Amniotic stem cell (primary cell): Measurements from ENCODE around the gene AHCYL2.
"Not testable (repeated sequence)": the region's sequence is repeated elsewhere in the genome, so short reads cannot be mapped to it uniquely, and the experiment has no call there.

ENCODE experiments used
- DNase-seq: peaks from one replicate; lab custom pipeline; 2025; lab: John Stamatoyannopoulos, UW

AHCYL2 gene

GRCh38 chr7:129354428-129355157, 129.8 kb downstream of the AHCYL2 start:
- DNase-seq: no peak

DNA sequence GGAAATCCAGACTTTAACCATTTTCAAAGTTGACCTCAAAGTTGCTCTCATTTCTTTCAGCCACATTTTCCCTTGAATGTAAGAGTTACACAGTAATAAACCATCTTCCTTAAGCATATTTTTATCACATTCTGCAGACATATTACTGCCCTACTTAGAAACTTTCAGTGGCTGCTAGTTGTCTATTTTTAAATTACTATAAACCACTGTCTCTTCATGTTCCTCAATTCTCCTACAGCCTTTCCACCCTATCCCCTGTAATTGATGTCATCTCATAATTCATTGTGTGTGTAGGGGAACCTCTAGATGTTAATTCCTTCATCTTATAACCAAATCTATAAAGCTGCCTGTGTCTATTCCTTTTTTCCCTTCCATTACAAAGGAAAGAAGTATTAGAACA, 131.3 kb downstream of the AHCYL2 start:
- DNase-seq: no peak

DNA sequence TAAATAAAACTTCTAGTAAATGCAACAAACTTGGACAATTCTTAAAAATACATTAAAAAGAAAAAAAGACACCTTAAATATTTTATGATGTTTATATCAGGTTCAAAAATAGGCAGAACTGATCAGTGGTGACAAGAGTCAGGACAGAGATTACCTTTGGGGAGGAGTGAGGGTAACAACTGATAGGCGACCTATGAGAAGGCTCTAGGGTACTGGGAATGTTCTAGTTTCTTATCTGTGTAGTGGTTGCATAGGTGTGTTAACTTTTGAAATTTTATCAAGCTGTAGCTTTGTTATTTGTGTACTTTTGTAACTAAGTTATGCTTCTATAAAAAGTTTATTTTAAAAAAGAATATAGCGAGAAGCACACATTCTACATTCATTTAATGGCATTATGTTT, 134.3 kb downstream of the AHCYL2 start:
- DNase-seq: no peak

DNA sequence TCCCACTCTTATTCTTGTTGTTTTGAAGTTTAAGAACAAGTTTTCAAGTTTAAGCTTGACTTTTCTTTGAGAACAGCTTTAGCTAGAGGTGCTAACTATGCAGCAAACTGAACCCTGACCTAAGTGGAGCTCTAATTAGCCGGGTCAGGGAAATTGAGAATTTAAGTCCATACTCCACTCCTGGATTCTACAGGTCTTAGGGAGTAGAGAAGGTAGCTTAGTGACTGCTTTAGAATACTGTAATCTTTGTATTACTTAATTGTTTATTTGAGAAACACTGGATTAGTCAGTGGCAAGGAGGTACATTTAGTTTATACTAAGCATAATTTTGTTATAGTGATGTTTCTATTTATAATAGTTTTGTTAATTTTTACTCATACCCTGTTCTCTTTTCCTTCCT, 134.8 kb downstream of the AHCYL2 start:
- no peak for DNase-seq

- no peak for DNase-seq
Measured at GRCh38 chr7:129361771-129362170, 136.9 kb downstream of the AHCYL2 start.

DNA sequence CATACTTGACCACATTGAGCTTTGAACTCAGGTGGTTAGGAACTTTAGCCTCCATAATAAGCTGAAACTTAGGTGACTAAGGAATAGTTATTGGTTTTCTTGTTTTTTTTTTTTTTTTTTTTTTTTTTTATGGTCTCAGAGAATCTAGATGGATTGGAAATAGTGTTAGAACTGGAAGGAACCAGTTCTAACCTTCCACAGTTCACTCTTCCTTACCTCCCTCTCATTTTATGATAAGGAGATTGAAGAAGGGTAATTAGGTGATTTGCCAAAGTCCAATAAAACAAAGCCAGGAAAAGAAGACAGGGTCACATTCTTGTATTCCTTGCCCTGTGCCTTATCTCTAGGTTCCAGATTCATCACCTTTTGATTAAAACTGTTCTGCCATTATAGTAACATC, 137.7 kb downstream of the AHCYL2 start:
- no peak for DNase-seq

GRCh38 chr7:129367349-129367699, 142.5 kb downstream of the AHCYL2 start:
- DNase-seq: no peak

GRCh38 chr7:129367700-129368388, 143.0 kb downstream of the AHCYL2 start:
- DNase-seq: peak; percentile 47

GRCh38 chr7:129368389-129368986, 143.7 kb downstream of the AHCYL2 start:
- DNase-seq: no peak

DNA sequence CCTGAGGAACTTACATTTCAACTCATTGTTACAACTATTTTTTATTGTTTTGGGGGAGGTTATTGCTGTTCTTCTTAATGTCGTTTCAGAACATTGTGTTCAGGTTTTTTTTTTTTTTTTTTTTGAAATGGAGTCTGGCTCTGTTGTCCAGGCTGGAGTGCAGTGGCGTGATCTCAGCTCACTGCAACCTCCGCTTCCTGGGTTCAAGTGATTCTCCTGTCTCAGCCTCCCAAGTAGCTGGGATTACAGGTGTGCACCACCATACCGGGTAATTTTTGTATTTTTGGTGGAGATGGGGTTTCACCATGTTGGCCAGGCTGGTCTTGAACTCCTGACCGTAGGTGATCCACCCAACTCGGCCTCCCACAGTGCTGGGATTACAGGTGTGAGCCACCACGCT, 144.6 kb downstream of the AHCYL2 start:
- DNase-seq: not testable (repeated sequence)

DNA sequence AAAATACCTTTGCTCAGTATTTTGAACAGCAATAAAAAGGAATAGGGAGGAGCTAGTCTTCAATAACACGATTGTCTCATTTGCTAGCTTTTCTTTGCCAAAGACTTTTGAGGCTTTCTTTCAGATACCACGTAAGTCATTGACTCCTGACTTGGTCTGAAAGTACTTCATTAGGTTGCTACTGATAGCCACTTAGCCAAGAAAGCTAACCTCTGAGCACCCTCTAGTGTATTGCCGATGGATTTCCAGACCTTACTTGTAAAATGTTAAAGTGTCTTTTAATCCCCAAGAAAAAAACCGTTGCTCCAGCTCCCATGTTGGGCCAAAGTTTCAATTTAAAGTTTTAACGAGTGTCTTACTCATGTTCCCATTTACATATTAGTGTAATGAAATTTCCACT, 146.0 kb downstream of the AHCYL2 start:
- no peak for DNase-seq

DNA sequence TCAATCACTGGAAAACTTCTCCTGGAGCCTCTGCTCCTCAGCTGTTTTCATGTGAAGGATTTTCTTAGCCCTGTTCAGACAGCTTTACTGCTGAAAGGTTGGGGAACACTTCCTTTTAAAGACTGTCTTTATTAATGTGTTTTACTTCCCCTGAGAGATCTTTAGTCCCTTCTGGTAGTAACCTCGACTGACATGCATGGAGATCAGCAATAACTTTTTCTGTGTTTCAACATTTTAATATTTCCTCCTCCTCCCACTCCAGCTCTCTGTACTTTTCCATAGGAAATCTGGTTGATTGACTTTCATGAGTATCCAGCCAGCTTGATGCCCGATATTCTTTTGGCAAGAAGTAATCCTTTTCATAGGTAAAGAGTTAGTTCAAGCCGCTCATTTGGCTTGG, 146.7 kb downstream of the AHCYL2 start:
- DNase-seq: no peak

DNA sequence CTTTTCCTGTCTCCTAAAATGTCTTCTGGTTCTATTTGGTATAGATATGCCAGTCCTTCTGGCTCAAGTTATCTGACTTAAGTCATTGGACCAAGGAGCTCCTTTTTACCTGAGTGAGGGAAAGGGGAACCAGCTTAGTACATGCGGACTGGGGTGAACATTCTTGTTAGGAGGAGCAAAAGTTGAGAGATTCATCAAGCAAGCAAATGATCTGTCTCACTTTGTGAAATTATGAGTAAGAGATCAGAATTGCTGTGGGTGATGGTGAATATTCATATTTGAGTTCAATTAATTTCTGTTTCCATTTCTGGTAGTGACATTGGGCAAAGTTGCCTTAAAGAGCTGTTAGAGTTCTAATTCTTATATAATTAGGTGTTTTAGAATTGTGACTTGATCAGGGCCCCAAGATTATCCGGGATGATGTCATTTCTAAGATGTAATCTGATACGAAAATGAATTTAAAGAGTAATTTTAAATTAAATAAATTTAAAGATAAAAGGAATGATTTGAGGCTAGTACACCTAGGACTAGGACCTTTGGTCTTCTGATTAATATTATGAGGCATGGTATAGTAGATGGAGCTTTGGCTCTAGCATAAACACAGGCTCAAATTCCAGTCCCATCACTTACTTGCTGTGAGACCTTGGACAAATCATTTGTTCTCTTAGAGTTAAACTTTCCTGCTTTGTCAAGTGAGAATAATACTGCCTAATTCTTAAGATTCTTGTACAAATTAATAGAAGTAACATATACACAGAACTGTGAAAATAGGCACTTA, 149.0 kb downstream of the AHCYL2 start:
- DNase-seq: no peak

DNA sequence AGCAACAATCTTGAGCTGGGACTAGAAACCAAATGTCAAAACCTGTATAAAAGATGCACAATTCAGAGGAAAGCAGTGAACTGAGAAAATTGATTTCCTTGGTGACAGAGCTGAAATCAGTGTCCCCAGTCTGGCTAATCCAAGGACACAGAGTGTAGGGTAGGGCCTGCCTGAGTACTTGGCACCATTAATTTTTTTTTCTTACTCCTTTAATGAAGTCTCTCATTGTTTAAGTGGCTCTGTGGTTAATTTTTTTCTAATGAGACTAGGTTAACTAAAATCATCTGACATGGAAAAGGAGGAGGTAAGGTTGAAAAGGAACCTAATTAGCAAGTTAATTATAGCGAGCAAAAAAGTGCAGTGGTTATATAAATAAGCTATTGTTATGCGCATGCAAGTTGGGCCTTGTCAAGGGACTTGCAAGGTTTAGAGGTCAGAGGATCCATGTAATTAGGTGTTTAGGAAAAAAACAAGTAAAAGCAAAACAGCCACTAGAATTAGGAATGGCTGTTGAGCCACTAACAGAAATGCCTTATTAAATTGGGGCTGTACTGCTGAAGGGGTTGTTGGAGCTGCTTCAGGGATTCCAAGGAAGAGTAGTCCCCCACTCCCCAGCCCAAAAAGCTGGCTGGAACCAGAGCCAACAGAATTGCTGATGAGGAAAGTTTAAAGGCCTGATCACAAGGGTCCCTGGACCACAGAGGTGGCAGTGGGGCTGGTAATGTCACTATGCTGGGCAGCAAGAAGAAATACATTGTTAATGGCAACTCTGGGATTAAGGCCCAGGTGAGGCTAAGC, 150.5 kb downstream of the AHCYL2 start:
- DNase-seq: no peak

DNA sequence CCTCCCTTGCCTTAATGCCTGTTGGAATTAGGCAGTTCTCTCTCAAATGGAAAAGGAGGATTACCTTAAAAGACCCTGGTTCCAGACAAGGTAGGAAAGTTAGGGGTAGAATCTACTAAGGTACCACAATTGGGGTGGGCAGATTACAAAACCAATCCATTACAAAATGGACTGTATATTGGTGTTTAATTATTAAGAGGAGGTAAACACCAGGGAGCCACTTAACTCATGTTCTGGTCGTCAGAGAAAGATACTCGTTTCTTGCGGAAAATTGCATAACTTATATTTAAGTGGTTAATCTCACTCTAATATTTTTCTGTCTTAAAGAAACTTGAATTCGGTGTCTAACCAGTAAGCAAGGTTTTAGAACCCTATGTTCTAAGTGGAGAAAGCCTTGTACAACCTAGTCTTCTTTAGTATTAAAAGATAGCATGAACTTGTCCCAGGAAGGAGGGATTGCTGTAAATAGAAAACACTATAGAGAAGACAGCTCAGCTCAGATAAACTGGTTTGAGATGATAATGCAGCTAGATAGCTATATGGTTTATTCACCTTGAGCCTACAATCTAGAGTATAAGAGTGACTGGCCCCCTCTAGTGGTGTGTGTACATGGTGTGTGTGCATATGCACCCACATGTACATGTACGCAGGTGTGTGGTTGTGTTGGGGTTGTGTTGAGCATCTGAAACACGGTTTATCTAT, 151.4 kb downstream of the AHCYL2 start:
- DNase-seq: no peak

GRCh38 chr7:129376778-129377700, 152.2 kb downstream of the AHCYL2 start:
- no peak for DNase-seq

DNA sequence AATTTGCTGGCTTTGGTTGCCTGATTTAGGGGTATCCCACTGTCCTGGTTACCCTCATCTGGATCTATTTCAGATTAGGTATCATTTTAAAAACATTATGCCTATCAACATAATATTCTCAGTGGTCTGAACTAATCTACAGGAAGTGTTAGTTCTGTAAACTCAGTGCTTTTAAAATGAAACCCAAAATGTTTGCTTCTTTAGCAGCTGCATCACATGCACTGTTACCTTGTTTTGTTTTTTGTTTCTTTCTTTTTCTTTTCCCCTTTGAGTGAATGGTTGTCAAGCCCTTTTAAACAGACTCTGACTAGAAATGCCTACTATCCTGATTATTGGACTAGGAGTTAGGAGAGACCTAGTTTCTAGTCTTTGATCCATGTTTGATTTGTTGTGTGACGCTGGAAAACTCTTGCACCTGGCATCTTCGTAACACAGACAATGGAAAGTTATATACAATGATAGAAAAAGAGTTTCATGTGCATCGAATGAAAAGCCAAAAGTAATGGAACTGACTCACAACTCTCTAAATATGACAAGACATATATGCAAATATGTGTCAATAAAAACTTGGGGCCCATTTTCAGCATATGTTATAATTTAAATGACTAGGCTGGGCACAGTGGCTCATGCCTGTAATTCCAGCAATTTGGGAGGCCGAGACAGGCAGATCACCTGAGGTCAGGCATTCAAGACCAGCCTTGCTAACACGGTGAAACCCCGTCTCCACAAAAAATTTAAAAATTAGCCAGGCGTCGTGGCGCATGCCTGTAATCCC, 157.1 kb downstream of the AHCYL2 start:
- no peak for DNase-seq

GRCh38 chr7:129383542-129384132, 158.8 kb downstream of the AHCYL2 start:
- DNase-seq: no peak

DNA sequence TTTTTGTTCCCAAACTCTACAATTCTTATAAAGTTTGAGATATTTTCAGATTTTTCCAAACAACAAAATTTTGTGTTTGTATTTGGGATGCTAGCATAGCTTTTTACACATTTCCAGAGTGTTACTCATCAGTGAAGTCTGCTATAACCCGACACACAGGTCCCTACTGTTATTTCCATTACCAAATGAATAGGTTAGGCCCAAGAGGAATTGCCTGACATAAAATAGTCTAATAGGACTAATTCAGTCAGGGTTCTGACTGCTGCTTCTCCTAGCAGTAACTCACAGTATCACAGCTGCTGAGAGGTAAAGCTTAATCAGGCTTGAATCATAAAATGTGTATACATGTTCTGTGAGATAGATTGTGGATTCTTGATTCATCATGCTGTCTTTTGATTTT, 160.3 kb downstream of the AHCYL2 start:
- DNase-seq: no peak
